Mesendoderm (in vitro differentiated cells): ENCODE results near the gene TNK1.

Experiments used
- DNase-seq: peaks from one replicate; pipeline ENCODE4 v3.0.0; 2013
- H2AK5ac ChIP-seq: 2 replicates; pipeline ENCODE4 v1.6.1; 2013; ENCODE audit warnings: low read length, inconsistent platforms
- H2BK120ac ChIP-seq: 2 replicates; pipeline ENCODE4 v1.6.1; 2013; ENCODE audit warnings: low read depth, mild to moderate bottlenecking, low read length, moderate library complexity, mixed read lengths
- H2BK15ac ChIP-seq: replicated peaks from 2 replicates; pipeline ENCODE4 v1.6.1; 2013; ENCODE audit warnings: low read depth, mild to moderate bottlenecking, moderate library complexity
- H2BK5ac ChIP-seq: 2 replicates; pipeline ENCODE4 v1.6.1; 2013; ENCODE audit warnings: low read length, inconsistent platforms
- H3K18ac ChIP-seq: 2 replicates; pipeline ENCODE4 v1.6.1; 2013; ENCODE audit warnings: mild to moderate bottlenecking, low read length, mixed read lengths
- H3K23ac ChIP-seq: one replicate; pipeline ENCODE4 v1.6.1; 2013; ENCODE audit warnings: low read length
- H3K27ac ChIP-seq: 2 replicates; pipeline ENCODE4 v1.5.1; 2013; ENCODE audit warnings: low read depth, mild to moderate bottlenecking, inconsistent platforms, low read length, moderate library complexity
- H3K27me3 ChIP-seq: 2 replicates; pipeline ENCODE4 v1.6.1; 2013; ENCODE audit warnings: low read length, control low read depth, mild to moderate bottlenecking, inconsistent platforms; ENCODE audit not compliant: insufficient read depth, poor library complexity
- H3K36me3 ChIP-seq: 2 replicates; pipeline ENCODE4 v1.6.1; 2013; ENCODE audit warnings: low read length, inconsistent platforms; ENCODE audit not compliant: control insufficient read depth, insufficient read depth
- H3K4ac ChIP-seq: one replicate; pipeline ENCODE4 v1.6.1; 2013; ENCODE audit warnings: low read depth, mild to moderate bottlenecking, low read length, moderate library complexity
- H3K4me1 ChIP-seq: 2 replicates; pipeline ENCODE4 v1.6.1; 2013; ENCODE audit warnings: low read depth, low read length, inconsistent platforms; ENCODE audit not compliant: control insufficient read depth
- H3K4me2 ChIP-seq: 2 replicates; pipeline ENCODE4 v1.6.1; 2013; ENCODE audit warnings: low read length
- H3K4me3 ChIP-seq: 2 replicates; pipeline ENCODE4 v1.5.1; 2013; ENCODE audit warnings: mild to moderate bottlenecking, low read length
- H3K56ac ChIP-seq: one replicate; pipeline ENCODE4 v1.6.1; 2013; ENCODE audit warnings: low read length
- H3K79me1 ChIP-seq: 2 replicates; pipeline ENCODE4 v1.6.1; 2013; ENCODE audit warnings: low read length, inconsistent platforms
- H3K79me2 ChIP-seq: 2 replicates; pipeline ENCODE4 v1.6.1; 2013; ENCODE audit warnings: mild to moderate bottlenecking, low read length; ENCODE audit not compliant: control insufficient read depth, insufficient read depth
- H3K9ac ChIP-seq: 2 replicates; pipeline ENCODE4 v1.6.1; 2013; ENCODE audit warnings: low read length, inconsistent platforms
- H4K5ac ChIP-seq: one replicate; pipeline ENCODE4 v1.6.1; 2013; ENCODE audit warnings: low read length
- H4K8ac ChIP-seq: one replicate; pipeline ENCODE4 v1.6.1; 2013; ENCODE audit warnings: low read depth, mild to moderate bottlenecking, control low read depth, low read length, moderate library complexity
- WGBS: extraction: QIAGEN DNeasy Blood & Tissue Kit; methylation state at CpG from one replicate; pipeline ENCODE4 v1.1.7; 2013; ENCODE audit warnings: low lambda C conversion rate, missing lambda C conversion rate; ENCODE audit not compliant: insufficient coverage; ENCODE audit errors: extremely low coverage; 5-methylcytosine and 5-hydroxymethylcytosine counted together

TNK1 gene

GRCh38 chr17:7380321-7380720 is 568 bp upstream of the TNK1 start:
- peak; percentile 46 for DNase-seq
- H3K4me1 ChIP-seq, result peaks cover 2% of the 10 kb centered on the region
- no CpG with 5 or more reads among the region's 7 CpGs for WGBS
- H3K27me3 ChIP-seq, result no peaks in the 10 kb centered on the region
- no peak overlapping the region for H3K23ac ChIP-seq
- H3K56ac ChIP-seq, result peak overlapping the region; percentile 83
- peak overlapping the region; percentile 39 for H3K4me2 ChIP-seq
- H3K4me3 ChIP-seq, result no peak overlapping the region
- no peak overlapping the region for H2BK120ac ChIP-seq
- no peak overlapping the region for H3K4ac ChIP-seq
- H3K79me1 ChIP-seq, result no peaks in the 10 kb centered on the region
- no peak overlapping the region for H3K18ac ChIP-seq
- H3K27ac ChIP-seq, result no peak overlapping the region
- H3K36me3 ChIP-seq, result no peaks in the 10 kb centered on the region
- no peaks in the 10 kb centered on the region for H3K79me2 ChIP-seq
- H4K5ac ChIP-seq, result no peak overlapping the region
- no peak overlapping the region for H2BK5ac ChIP-seq
- H4K8ac ChIP-seq, result no peak overlapping the region
- H2BK15ac ChIP-seq, result no peak overlapping the region
- no peak overlapping the region for H2AK5ac ChIP-seq
- H3K9ac ChIP-seq, result peak overlapping the region; percentile 74

DNA sequence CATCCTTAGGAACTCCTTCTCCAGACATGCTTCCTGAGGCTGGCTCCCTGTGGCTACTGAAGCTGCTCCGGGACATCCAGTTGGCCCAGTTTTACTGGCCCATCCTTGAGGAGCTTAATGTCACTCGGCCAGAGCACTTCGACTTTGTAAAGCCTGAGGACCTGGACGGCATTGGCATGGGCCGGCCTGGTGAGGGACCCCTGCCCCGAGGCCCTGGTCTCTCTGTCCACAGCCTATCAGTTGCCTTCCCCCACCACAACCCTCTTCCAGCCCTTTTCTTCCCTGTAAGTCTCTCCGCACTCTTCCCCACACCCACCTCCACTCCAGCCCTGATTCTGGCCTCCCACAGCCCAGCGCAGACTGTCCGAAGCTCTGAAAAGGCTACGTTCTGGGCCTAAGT is 2.0 kb downstream of the TNK1 start:
- no peak overlapping the region for H4K8ac ChIP-seq
- no peak overlapping the region for H3K4me2 ChIP-seq
- no peak overlapping the region for H4K5ac ChIP-seq
- no peak overlapping the region for H3K56ac ChIP-seq
- H2BK15ac ChIP-seq, result no peak overlapping the region
- H3K4me3 ChIP-seq, result no peak overlapping the region
- H3K36me3 ChIP-seq, result no peaks in the 10 kb centered on the region
- H2AK5ac ChIP-seq, result no peak overlapping the region
- no peaks in the 10 kb centered on the region for H3K27me3 ChIP-seq
- H3K79me2 ChIP-seq, result no peaks in the 10 kb centered on the region
- H3K4ac ChIP-seq, result no peak overlapping the region
- H2BK5ac ChIP-seq, result no peak overlapping the region
- no peak overlapping the region for H3K9ac ChIP-seq
- peaks cover 2% of the 10 kb centered on the region for H3K4me1 ChIP-seq
- no CpG with 5 or more reads among the region's 10 CpGs for WGBS
- no peak for DNase-seq
- H3K23ac ChIP-seq, result no peak overlapping the region
- no peak overlapping the region for H3K27ac ChIP-seq
- no peak overlapping the region for H3K18ac ChIP-seq
- no peak overlapping the region for H2BK120ac ChIP-seq
- no peaks in the 10 kb centered on the region for H3K79me1 ChIP-seq

GRCh38 chr17:7383371-7383741 is 2.5 kb downstream of the TNK1 start:
- no peak overlapping the region for H2BK15ac ChIP-seq
- H3K4ac ChIP-seq, result no peak overlapping the region
- H2BK5ac ChIP-seq, result no peak overlapping the region
- no peak overlapping the region for H3K23ac ChIP-seq
- no peak overlapping the region for H3K4me3 ChIP-seq
- no CpG with 5 or more reads among the region's 11 CpGs for WGBS
- H2AK5ac ChIP-seq, result no peak overlapping the region
- no peak overlapping the region for H4K8ac ChIP-seq
- no peak overlapping the region for H3K27ac ChIP-seq
- H3K4me2 ChIP-seq, result no peak overlapping the region
- H3K79me1 ChIP-seq, result no peaks in the 10 kb centered on the region
- H3K18ac ChIP-seq, result no peak overlapping the region
- no peaks in the 10 kb centered on the region for H3K79me2 ChIP-seq
- no peaks in the 10 kb centered on the region for H3K36me3 ChIP-seq
- H4K5ac ChIP-seq, result no peak overlapping the region
- H3K4me1 ChIP-seq, result peaks cover 2% of the 10 kb centered on the region
- H3K9ac ChIP-seq, result no peak overlapping the region
- no peak overlapping the region for H3K56ac ChIP-seq
- no peak overlapping the region for H2BK120ac ChIP-seq
- no peaks in the 10 kb centered on the region for H3K27me3 ChIP-seq
- DNase-seq, result no peak

- Histone ChIP-seq H3K23ac (no peak overlapping the region), H2BK15ac (no peak overlapping the region), H2AK5ac (no peak overlapping the region), H3K18ac (no peak overlapping the region), H4K5ac (no peak overlapping the region), H3K9ac (peak overlapping the region; percentile 60), H3K4me1 (peaks cover 2% of the 10 kb centered on the region), H2BK120ac (no peak overlapping the region), H3K27ac (no peak overlapping the region), H3K79me2 (no peaks in the 10 kb centered on the region), H3K27me3 (no peaks in the 10 kb centered on the region), H4K8ac (no peak overlapping the region), H3K56ac (peak overlapping the region; percentile 84), H3K36me3 (no peaks in the 10 kb centered on the region), H3K4ac (no peak overlapping the region), H3K4me2 (peak overlapping the region; percentile 69), H3K79me1 (no peaks in the 10 kb centered on the region), H2BK5ac (no peak overlapping the region), H3K4me3 (peak overlapping the region; percentile 38)
- WGBS, result no CpG with 5 or more reads among the region's 65 CpGs
- peak; percentile 80 for DNase-seq
Measured at GRCh38 chr17:7383742-7384488, 3.0 kb downstream of the TNK1 start.

DNA sequence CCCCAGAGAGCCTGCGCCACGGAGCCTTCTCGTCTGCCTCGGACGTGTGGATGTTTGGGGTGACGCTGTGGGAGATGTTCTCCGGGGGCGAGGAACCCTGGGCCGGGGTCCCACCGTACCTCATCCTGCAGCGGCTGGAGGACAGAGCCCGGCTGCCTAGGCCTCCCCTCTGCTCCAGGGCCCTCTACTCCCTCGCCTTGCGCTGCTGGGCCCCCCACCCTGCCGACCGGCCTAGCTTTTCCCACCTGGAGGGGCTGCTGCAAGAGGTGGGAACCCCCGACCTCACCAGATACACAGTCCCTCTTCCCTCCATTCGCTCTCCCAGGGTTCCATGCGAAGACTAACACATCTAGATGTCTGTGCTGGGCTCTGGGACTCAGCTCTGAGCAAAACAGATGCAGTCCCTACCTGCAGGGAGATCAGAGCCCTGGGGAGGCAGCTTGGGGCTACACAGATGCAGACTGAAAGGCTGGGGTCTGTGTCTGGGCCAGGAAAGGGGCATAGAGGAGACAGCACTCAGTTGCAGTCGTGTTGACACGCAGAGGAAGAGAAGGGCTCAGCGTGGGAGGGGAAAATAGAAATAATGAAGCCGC is 3.7 kb downstream of the TNK1 start:
- H3K4me3 ChIP-seq, result peak overlapping the region; percentile 38
- H3K27ac ChIP-seq, result no peak overlapping the region
- no peak overlapping the region for H4K8ac ChIP-seq
- H3K9ac ChIP-seq, result peak overlapping the region; percentile 60
- H3K4me1 ChIP-seq, result peaks cover 2% of the 10 kb centered on the region
- no peak overlapping the region for H4K5ac ChIP-seq
- no peaks in the 10 kb centered on the region for H3K79me1 ChIP-seq
- no peak overlapping the region for H2AK5ac ChIP-seq
- no peak overlapping the region for H3K4ac ChIP-seq
- peak overlapping the region; percentile 83 for H3K23ac ChIP-seq
- no CpG with 5 or more reads among the region's 23 CpGs for WGBS
- H3K27me3 ChIP-seq, result no peaks in the 10 kb centered on the region
- H3K56ac ChIP-seq, result peak overlapping the region; percentile 84
- H3K4me2 ChIP-seq, result peak overlapping the region; percentile 69
- DNase-seq, result peak; percentile 15
- H2BK15ac ChIP-seq, result no peak overlapping the region
- H3K79me2 ChIP-seq, result no peaks in the 10 kb centered on the region
- no peaks in the 10 kb centered on the region for H3K36me3 ChIP-seq
- H3K18ac ChIP-seq, result no peak overlapping the region
- no peak overlapping the region for H2BK5ac ChIP-seq
- H2BK120ac ChIP-seq, result no peak overlapping the region
